ENCODE data around the gene IQCK. TPM values are rescaled to one million over a fixed set of nuclear protein-coding genes. Genes with fewer than 3 reads are reported as not detected.

The IQCK gene
- total RNA-seq, 2 donors from 2014 or later, result 2.3 TPM

- no peaks in the 10 kb centered on the region for H3K36me3 Mint-ChIP-seq
- ATAC-seq (no peak), DNase-seq (ENCODE audit: low spot score in 2 of 2) (no peak)
- no peaks in the 10 kb centered on the region for H3K9me3 Mint-ChIP-seq
- H3K27ac Mint-ChIP-seq, result no peak overlapping the region
Measured at GRCh38 chr16:19760356-19761060, 42.4 kb downstream of the IQCK start.

DNA sequence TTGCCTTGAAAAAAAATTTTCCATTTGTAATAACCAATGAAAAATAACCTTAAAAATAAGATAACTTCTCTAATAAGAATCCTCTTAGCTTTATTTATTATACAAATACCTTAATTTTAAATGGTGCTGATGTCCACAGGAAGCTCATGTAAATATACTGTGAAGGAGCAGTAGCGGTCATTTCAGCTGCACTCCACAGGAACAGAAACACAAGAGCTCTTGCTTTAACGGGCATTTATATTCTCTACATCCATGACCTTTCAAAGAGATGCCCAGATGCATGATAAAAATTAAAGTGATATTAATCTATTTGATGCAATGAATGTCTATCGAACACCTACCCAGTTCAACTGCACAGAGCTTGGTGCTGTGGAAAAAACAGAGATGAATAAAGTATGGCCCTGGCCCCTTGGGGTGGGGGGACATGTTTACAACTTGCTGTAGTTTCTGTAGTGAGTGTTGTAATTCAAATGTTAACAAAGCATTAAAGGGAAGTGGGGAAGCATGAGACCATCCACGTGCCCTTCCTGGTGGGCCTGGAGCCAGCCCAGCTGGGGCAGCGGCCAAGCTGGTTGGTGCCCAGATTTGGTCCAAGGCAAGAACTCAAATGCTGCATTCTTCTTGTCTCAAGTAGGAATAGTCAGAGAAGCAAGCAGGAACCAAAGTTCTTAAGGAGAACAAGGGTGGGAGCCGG is 47.9 kb downstream of the IQCK start:
- peaks cover 6 to 18% of the 10 kb centered on the region in 2 donors for H3K36me3 Mint-ChIP-seq
- no peak overlapping the region for H3K27ac Mint-ChIP-seq
- no peak for ATAC-seq
- no peak for DNase-seq (ENCODE audit: low spot score in 2 of 2)
- peaks cover 12 to 15% of the 10 kb centered on the region in 2 donors for H3K9me3 Mint-ChIP-seq

DNA sequence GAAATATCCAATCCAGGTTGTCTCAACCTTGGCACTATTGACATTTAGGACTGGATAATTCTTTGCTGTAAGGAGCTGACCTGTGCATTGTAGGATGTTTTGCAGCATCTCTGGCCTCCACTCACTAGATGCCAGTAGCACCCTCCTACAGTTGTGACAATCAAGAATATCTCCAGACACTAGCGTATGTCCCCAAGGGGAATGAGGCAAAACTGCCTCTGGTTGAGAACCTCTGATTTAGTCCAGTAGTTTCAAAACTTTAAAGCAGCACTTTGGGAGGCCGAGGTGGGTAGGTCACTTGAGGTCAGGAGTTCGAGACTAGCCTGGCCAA is 48.4 kb downstream of the IQCK start:
- DNase-seq (ENCODE audit: low spot score in 2 of 2) (no peak), ATAC-seq (no peak)
- Mint-ChIP-seq H3K27ac (no peak overlapping the region), H3K36me3 (peaks cover 6 to 18% of the 10 kb centered on the region in 2 donors), H3K9me3 (peaks cover 12 to 15% of the 10 kb centered on the region in 2 donors)

DNA sequence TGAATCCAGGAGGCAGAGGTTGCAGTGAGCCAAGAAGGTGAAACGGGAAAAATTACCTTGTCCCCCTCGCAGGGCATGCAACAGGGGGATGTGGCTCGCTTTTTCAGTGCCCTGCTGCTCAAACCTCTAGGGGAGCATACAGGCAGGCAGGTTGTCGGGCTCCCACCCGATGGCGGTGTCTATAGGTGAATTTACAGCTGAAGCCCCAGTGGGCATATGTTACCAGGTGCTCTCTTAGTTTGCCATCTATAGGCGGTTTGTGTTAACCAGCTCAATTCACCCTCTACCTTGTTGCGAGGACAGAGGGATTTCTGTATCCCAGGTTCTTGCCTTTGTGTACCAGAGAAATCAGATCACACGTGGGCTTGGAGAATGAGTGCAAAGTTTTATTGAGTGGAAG is 48.9 kb downstream of the IQCK start:
- Mint-ChIP-seq H3K36me3 (peaks cover 6 to 18% of the 10 kb centered on the region in 2 donors), H3K27ac (no peak overlapping the region), H3K9me3 (peaks cover 12 to 15% of the 10 kb centered on the region in 2 donors)
- no peak for DNase-seq (ENCODE audit: low spot score in 2 of 2)
- ATAC-seq, result no peak

DNA sequence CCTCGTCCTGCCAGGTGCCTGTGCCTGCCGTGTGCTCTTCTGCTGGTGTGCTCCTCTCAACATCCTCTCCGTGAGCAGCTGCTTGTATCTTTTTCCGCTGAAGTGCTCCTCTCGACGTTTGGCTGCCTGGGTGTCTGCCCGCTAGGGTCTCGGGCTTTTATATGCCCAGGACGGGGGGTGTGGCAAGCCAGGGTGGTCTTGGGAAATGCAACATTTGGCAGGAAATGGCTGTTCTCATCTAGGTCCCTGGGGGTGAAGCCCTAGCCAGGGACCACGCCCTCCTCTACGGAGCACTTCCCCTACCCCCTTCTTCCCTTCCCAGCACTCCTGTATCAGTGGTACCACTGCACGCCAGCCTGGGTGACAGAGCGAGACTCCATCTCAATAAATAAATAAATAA is 49.4 kb downstream of the IQCK start:
- Mint-ChIP-seq H3K27ac (no peak overlapping the region), H3K36me3 (peaks cover 6 to 18% of the 10 kb centered on the region in 2 donors), H3K9me3 (peaks cover 12 to 15% of the 10 kb centered on the region in 2 donors)
- no peak for ATAC-seq
- no peak for DNase-seq (ENCODE audit: low spot score in 2 of 2)

GRCh38 chr16:19769239-19769638 is 51.2 kb downstream of the IQCK start:
- DNase-seq (ENCODE audit: low spot score in 2 of 2) (no peak), ATAC-seq (no peak)
- peaks cover 6 to 18% of the 10 kb centered on the region in 2 donors for H3K36me3 Mint-ChIP-seq
- H3K27ac Mint-ChIP-seq, result no peak overlapping the region
- H3K9me3 Mint-ChIP-seq, result peaks cover 12 to 15% of the 10 kb centered on the region in 2 donors

GRCh38 chr16:19771040-19771439 is 53.0 kb downstream of the IQCK start:
- Mint-ChIP-seq H3K27ac (no peak overlapping the region), H3K36me3 (peaks cover 6 to 18% of the 10 kb centered on the region in 2 donors), H3K9me3 (peaks cover 12 to 15% of the 10 kb centered on the region in 2 donors)
- DNase-seq (ENCODE audit: low spot score in 2 of 2), result no peak
- ATAC-seq, result no peak

GRCh38 chr16:19771796-19772195 is 53.7 kb downstream of the IQCK start:
- Mint-ChIP-seq H3K27ac (no peak overlapping the region), H3K36me3 (peaks cover 6 to 18% of the 10 kb centered on the region in 2 donors), H3K9me3 (peaks cover 12 to 15% of the 10 kb centered on the region in 2 donors)
- no peak for DNase-seq (ENCODE audit: low spot score in 2 of 2)
- ATAC-seq, result no peak

DNA sequence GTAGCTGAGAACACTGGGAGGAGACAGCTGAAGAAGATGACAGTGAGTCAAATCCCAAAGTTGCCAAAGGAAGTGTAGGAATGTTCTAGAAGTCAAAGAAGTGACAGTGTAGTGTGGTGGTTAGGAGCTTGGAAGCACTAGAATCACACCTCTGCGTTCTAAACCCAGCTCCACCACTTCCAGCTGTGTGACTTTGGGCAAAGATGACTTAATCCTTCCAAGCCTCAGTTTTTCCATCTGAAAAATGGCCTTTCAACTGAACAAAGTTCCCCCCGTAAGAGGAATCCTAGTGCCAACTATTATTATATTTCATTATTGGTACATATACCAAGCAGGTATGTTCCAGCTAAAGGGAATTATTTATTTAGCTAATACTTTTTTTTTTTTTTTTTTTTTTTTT is 56.0 kb downstream of the IQCK start:
- Mint-ChIP-seq H3K9me3 (peaks cover 7 to 10% of the 10 kb centered on the region in 2 donors), H3K27ac (no peak overlapping the region), H3K36me3 (peaks cover 6 to 9% of the 10 kb centered on the region in 2 donors)
- DNase-seq (ENCODE audit: low spot score in 2 of 2), result no peak
- ATAC-seq, result no peak

- no peak overlapping the region for H3K27ac Mint-ChIP-seq
- no peak for ATAC-seq
- H3K36me3 Mint-ChIP-seq, result no peaks in the 10 kb centered on the region
- no peak for DNase-seq (ENCODE audit: low spot score in 2 of 2)
- no peaks in the 10 kb centered on the region for H3K9me3 Mint-ChIP-seq
Measured at GRCh38 chr16:19776147-19776546, 58.1 kb downstream of the IQCK start.

GRCh38 chr16:19776565-19776964 is 58.5 kb downstream of the IQCK start:
- DNase-seq (ENCODE audit: low spot score in 2 of 2) (no peak), ATAC-seq (no peak)
- Mint-ChIP-seq H3K36me3 (no peaks in the 10 kb centered on the region), H3K27ac (no peak overlapping the region), H3K9me3 (no peaks in the 10 kb centered on the region)

DNA sequence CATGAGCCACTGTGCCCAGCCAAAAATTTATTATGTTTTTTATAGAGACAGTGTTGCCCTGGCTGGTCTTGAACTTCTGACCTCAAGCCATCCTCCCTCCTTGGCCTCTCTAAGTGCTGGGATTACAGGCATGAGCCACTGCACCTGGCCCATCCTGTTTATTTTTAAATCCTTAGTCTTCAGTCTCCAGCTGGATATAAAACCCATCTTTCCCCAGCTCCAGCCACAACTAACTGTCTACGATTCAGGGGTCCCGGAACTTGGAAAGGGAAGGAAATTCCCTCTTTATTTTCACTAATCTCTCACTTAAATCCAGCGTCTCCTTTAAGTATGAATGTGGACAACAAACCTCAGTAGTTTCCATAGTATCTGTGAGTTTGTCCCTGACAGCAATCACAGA is 62.2 kb downstream of the IQCK start:
- Mint-ChIP-seq H3K9me3 (no peaks in the 10 kb centered on the region), H3K27ac (no peak overlapping the region), H3K36me3 (no peaks in the 10 kb centered on the region)
- no peak for DNase-seq (ENCODE audit: low spot score in 2 of 2)
- no peak for ATAC-seq

GRCh38 chr16:19781226-19781625 is 63.2 kb downstream of the IQCK start:
- Mint-ChIP-seq H3K27ac (no peak overlapping the region), H3K9me3 (no peaks in the 10 kb centered on the region), H3K36me3 (no peaks in the 10 kb centered on the region)
- no peak for DNase-seq (ENCODE audit: low spot score in 2 of 2)
- no peak for ATAC-seq

- no peak for ATAC-seq
- no peaks in the 10 kb centered on the region for H3K9me3 Mint-ChIP-seq
- DNase-seq (ENCODE audit: low spot score in 2 of 2), result no peak
- H3K27ac Mint-ChIP-seq, result no peak overlapping the region
- H3K36me3 Mint-ChIP-seq, result no peaks in the 10 kb centered on the region
Measured at GRCh38 chr16:19783363-19784182, 65.5 kb downstream of the IQCK start.

DNA sequence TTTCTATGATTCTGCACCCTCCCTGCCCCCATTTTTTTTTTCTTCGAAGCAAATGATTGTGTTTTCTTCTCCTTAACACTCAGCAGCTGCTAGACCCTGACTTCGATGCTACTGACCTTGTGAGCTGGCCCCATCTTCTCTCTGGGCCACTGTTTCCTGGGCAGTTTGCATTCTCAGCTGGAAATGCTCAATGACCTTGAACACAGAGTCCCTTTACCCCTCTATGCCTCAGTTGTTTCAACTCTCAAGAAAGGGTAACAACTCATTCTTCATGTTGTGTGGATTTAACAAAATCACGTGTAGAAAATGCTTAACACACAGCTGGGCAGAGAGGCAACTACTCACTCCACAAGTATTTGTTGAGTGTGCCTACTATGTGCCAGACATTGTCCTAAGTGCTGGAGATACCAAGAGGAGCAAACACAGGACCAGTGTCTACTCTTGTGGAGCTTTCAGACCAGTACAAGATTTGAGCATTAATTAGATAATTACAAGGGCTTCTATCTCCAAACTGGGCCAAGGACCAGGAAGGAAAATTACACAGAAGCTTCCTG is 66.2 kb downstream of the IQCK start:
- no peak overlapping the region for H3K27ac Mint-ChIP-seq

DNA sequence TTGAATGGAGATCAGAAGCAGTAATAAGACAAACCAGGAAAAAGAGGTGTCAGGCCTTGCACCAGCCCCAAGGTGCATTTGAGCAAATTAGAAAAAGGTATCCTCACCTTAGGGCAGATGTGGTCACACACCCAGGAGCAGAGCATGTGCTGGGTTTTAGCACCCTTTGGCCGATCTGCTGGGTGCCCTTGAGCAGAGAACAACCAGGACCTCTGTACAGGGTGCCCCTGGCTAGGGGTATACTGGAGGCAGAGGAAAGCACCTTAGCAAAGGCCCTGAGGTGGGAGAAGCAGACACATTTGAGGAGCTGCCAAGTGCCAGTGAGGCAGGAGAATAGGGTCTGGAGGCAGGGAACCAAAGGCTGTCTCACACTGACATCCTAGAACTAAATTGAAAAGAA is 67.0 kb downstream of the IQCK start:
- no peaks in the 10 kb centered on the region for H3K9me3 Mint-ChIP-seq
- no peak for DNase-seq (ENCODE audit: low spot score in 2 of 2)

More for the DNA sequence above, 66.2 kb downstream of the IQCK start:
- no peaks in the 10 kb centered on the region for H3K36me3 Mint-ChIP-seq
- DNase-seq (ENCODE audit: low spot score in 2 of 2), result no peak
- H3K9me3 Mint-ChIP-seq, result no peaks in the 10 kb centered on the region
- no peak for ATAC-seq

More for the DNA sequence above, 67.0 kb downstream of the IQCK start:
- no peak overlapping the region for H3K27ac Mint-ChIP-seq
- H3K36me3 Mint-ChIP-seq, result no peaks in the 10 kb centered on the region
- ATAC-seq, result no peak

Data from activated naive CD4-positive, alpha-beta T cell treated with anti-CD3 and anti-CD28 coated beads, Interleukin-2, amount 50 U/mL, for 72 hours (primary cell).